Activated CD4-positive, alpha-beta memory T cell treated with anti-CD3 and anti-CD28 coated beads for 36 hours (primary cell): ENCODE data around the gene CD8B2. TPM values are rescaled to one million over a fixed set of nuclear protein-coding genes. Genes with fewer than 3 reads are reported as not detected.
"Not testable (repeated sequence)": the region's sequence is repeated elsewhere in the genome, so short reads cannot be mapped to it uniquely, and the experiment has no call there.

Source experiments
- CTCF ChIA-PET: fragments of 350-600 bp; sonication (Branson Sonifier 250); formaldehyde crosslinking; loops from one replicate; lab custom pipeline; 2021; ENCODE audit warnings: antibody characterized with exemption, inconsistent platforms; lab: Charles Lee
- POLR2A ChIA-PET: fragments of 350-600 bp; sonication (Branson Sonifier 250); formaldehyde crosslinking; loops from one replicate; lab custom pipeline; 2021; ENCODE audit warnings: antibody characterized with exemption; lab: Charles Lee
- DNase-seq: peaks from one replicate; pipeline ENCODE4 v3.0.0-alpha.2; 2020
- H3K27ac Mint-ChIP-seq: one replicate; pipeline ENCODE4 v1.8.0; 2021; ENCODE audit warnings: mixed read lengths
- H3K27me3 Mint-ChIP-seq: one replicate; pipeline ENCODE4 v1.8.0; 2021; ENCODE audit warnings: mixed read lengths
- H3K36me3 Mint-ChIP-seq: one replicate; pipeline ENCODE4 v1.8.0; 2021; ENCODE audit warnings: mixed read lengths
- H3K4me1 Mint-ChIP-seq: one replicate; pipeline ENCODE4 v1.8.0; 2021; ENCODE audit warnings: low read depth, mixed read lengths
- H3K4me3 Mint-ChIP-seq: one replicate; pipeline ENCODE4 v1.8.0; 2021; ENCODE audit warnings: mild to moderate bottlenecking, mixed read lengths
- H3K9me3 Mint-ChIP-seq: one replicate; pipeline ENCODE4 v1.8.0; 2021; ENCODE audit warnings: mixed read lengths
- intact Hi-C: fragments of 100-400 bp; cut with micrococcal nuclease; formaldehyde crosslinking; loops from one replicate; pipeline ENCODE4 v1.15.1; 2023
- total RNA-seq, 2 experiments: library from RNA; stranded (reverse); gene quantifications; one replicate each; pipeline ENCODE4 v1.2.3, GENCODE V29; 2021

CD8B2 gene
- total RNA-seq, 2 experiments from 2014 or later = 0.07 to 0.19 TPM

DNA sequence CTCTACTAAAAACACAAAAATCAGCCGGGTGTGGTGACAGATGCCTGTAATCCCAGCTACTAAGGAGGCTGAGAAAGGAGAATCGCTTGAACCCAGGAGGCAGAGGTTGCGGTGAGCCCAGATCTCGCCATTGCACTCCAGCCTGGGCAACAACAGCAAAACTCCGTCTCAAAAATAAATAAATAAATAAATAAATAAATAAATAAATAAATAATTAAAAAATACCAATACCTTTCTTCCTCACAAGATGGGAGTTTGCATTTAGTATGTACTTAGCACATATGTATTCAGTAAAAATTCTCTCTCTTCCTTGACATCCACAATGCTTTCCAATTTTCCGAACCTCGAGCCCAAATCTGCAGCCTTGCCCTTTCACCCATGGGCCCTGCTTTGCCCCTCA, 13.2 kb downstream of the CD8B2 start:
- CTCF ChIA-PET, DNase-seq, POLR2A ChIA-PET, H3K27me3 Mint-ChIP-seq, H3K36me3 Mint-ChIP-seq, H3K4me3 Mint-ChIP-seq, H3K9me3 Mint-ChIP-seq, H3K27ac Mint-ChIP-seq, H3K4me1 Mint-ChIP-seq, intact Hi-C loops: not testable (repeated sequence)

GRCh38 chr2:106502351-106502750, 15.2 kb downstream of the CD8B2 start:
- H3K4me1 Mint-ChIP-seq, POLR2A ChIA-PET, H3K36me3 Mint-ChIP-seq, DNase-seq, H3K27ac Mint-ChIP-seq, intact Hi-C loops, H3K27me3 Mint-ChIP-seq, H3K9me3 Mint-ChIP-seq, H3K4me3 Mint-ChIP-seq, CTCF ChIA-PET: not testable (repeated sequence)

- H3K27ac Mint-ChIP-seq, H3K9me3 Mint-ChIP-seq, H3K4me1 Mint-ChIP-seq, CTCF ChIA-PET, intact Hi-C loops, DNase-seq, POLR2A ChIA-PET, H3K36me3 Mint-ChIP-seq, H3K4me3 Mint-ChIP-seq, H3K27me3 Mint-ChIP-seq: not testable (repeated sequence)
These were observed 17.0 kb downstream of the CD8B2 start for GRCh38 chr2:106504192-106504591.

DNA sequence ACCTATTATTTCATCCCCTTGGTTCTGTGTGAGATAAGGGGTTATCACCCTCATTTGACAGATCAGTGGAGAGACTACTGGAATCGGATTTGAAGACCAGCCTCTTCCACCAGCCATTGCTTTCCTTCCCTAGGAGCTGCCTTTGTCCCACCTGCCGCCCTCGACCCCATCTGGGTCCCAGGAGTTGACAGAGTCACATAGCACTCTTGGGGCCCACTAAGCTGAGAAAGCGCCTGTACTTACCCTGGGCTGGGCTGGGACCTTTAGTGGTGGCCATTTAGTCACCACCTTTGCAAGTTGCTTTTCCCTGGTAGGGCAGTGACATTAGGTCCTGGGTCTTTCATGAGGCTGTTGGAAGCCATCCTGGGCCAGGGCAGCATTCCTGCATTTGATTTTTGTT, 17.6 kb downstream of the CD8B2 start:
- H3K4me3 Mint-ChIP-seq, CTCF ChIA-PET, H3K27me3 Mint-ChIP-seq, POLR2A ChIA-PET, H3K9me3 Mint-ChIP-seq, H3K4me1 Mint-ChIP-seq, H3K36me3 Mint-ChIP-seq, H3K27ac Mint-ChIP-seq, DNase-seq, intact Hi-C loops: not testable (repeated sequence)

DNA sequence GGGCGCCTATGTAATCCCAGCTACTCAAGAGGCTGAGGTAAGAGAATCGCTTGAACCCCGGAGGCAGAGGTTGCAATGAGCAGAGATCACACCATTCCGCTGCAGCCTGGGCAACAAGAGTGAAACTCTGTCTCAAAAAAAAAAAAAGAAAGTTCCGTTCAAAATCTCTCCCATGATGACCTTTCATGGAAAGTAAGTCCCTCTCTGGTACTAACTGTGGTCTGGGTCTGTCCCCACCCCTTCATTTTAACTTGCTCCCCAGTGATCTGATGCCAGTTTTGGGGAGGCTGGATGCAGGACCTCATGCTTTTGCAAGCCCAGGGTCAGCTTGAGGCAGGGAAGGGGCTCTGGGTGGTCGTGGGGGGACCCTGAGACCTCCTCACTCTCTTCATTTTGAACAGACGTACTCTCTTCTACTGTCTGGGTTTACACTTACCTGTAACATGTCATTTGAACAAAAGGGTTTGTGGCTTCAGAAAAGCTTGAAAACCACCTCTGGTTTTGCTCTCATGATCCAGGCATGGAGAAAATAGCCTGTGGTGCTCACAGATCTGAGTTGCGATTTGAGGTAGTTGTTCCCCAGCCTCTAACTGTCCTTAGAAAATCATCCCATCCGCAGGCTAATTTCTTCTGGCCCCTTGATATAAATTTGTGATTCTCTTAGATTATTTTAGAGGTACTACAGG, 19.0 kb downstream of the CD8B2 start:
- DNase-seq, CTCF ChIA-PET, H3K4me1 Mint-ChIP-seq, POLR2A ChIA-PET, H3K4me3 Mint-ChIP-seq, intact Hi-C loops, H3K27me3 Mint-ChIP-seq, H3K27ac Mint-ChIP-seq, H3K36me3 Mint-ChIP-seq, H3K9me3 Mint-ChIP-seq: not testable (repeated sequence)

- POLR2A ChIA-PET, intact Hi-C loops, CTCF ChIA-PET: not testable (repeated sequence)
These were observed 21.7 kb downstream of the CD8B2 start for GRCh38 chr2:106508660-106509373.

GRCh38 chr2:106509374-106509770, 22.2 kb downstream of the CD8B2 start:
- H3K27me3 Mint-ChIP-seq, H3K4me3 Mint-ChIP-seq, CTCF ChIA-PET, DNase-seq, H3K9me3 Mint-ChIP-seq, intact Hi-C loops, POLR2A ChIA-PET, H3K27ac Mint-ChIP-seq, H3K36me3 Mint-ChIP-seq: not testable (repeated sequence)
- peaks cover 17% of the 10 kb centered on the region for H3K4me1 Mint-ChIP-seq

More at GRCh38 chr2:106508660-106509373, 21.7 kb downstream of the CD8B2 start:
- H3K27me3 Mint-ChIP-seq, H3K4me3 Mint-ChIP-seq, H3K36me3 Mint-ChIP-seq, H3K27ac Mint-ChIP-seq, H3K9me3 Mint-ChIP-seq, DNase-seq: not testable (repeated sequence)
- peaks cover 17% of the 10 kb centered on the region for H3K4me1 Mint-ChIP-seq

DNA sequence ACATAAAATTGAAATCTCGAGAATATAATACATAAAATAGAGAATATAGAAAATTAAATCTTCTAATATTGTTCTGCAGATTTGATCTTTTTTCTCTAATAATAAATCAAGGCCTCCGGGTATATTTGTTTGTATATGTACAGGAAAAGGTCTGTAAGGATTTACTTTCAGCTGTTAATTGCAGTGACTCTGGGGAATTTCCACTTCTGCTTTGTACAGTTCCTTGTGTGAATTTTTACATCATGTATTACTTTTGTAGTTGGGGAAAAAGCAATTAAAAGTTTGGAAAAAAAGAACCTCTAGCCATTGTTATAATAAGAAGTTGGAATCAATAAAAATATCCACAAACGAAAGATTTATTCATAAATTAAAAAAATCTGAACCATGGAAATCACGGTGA, 23.6 kb downstream of the CD8B2 start:
- H3K36me3 Mint-ChIP-seq, H3K4me3 Mint-ChIP-seq, H3K27me3 Mint-ChIP-seq, H3K9me3 Mint-ChIP-seq, CTCF ChIA-PET, DNase-seq, H3K27ac Mint-ChIP-seq, intact Hi-C loops: not testable (repeated sequence)
- peaks cover 23% of the 10 kb centered on the region for H3K4me1 Mint-ChIP-seq
- POLR2A ChIA-PET = interaction anchor here (0.6 kb wide), 1 partner anchor 698 kb away, joined by 3 read pairs; no protein-coding TSS in a partner anchor

GRCh38 chr2:106511476-106511901, 24.3 kb downstream of the CD8B2 start:
- not testable (repeated sequence) for H3K27me3 Mint-ChIP-seq, H3K4me3 Mint-ChIP-seq
- DNase-seq = peak; percentile 78

DNA sequence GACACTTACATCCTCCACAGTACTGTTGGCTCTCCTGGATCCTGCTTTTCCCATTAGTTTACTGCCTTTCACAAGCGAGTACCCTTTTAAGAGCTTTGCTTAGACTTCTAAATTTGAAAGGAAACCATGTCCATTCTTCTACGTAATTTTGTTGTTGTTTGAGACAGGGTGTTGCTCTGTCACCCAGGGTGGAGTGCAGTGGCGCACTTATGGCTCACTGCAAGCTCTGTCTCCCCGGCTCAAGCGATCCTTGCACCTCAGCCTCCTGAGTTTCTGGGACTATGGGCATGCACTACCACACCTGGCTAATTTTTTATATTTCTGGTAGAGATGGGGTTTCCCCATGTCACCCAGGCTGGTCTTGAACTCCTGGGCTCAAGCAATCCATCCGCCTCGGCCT, 24.8 kb downstream of the CD8B2 start:
- H3K4me1 Mint-ChIP-seq = peaks cover 20% of the 10 kb centered on the region
- H3K27me3 Mint-ChIP-seq, H3K9me3 Mint-ChIP-seq, DNase-seq, H3K4me3 Mint-ChIP-seq, POLR2A ChIA-PET, CTCF ChIA-PET, H3K36me3 Mint-ChIP-seq, intact Hi-C loops: not testable (repeated sequence)
- H3K27ac Mint-ChIP-seq = peak overlapping the region; percentile 11

More at GRCh38 chr2:106511476-106511901, 24.3 kb downstream of the CD8B2 start:
- Mint-ChIP-seq H3K4me1 (peaks cover 22% of the 10 kb centered on the region), H3K27ac (peak overlapping the region; percentile 11)
- H3K9me3 Mint-ChIP-seq, CTCF ChIA-PET, POLR2A ChIA-PET, H3K36me3 Mint-ChIP-seq, intact Hi-C loops: not testable (repeated sequence)

DNA sequence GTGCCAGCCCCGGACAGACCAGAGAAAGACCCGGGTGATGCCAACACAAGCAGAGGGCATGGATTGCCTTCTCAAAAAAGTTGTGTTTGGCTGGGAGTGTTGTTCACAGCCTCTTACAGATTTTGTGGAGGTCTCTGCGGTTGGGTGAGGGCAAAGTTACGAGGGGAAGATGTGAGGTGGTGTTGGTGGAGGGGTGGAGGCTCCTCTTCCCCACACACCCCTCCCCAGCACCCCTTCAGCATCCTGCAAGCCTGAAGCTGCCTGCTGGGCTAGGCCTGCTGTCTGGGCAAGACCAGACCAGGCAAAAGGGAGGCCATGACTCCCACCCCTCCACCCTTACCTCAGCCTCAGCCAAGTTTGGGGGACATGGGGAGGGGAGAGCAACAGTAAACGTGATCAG, 26.2 kb downstream of the CD8B2 start:
- POLR2A ChIA-PET, H3K36me3 Mint-ChIP-seq, H3K4me3 Mint-ChIP-seq, H3K27me3 Mint-ChIP-seq, H3K27ac Mint-ChIP-seq, DNase-seq, H3K9me3 Mint-ChIP-seq, intact Hi-C loops, CTCF ChIA-PET: not testable (repeated sequence)
- peaks cover 20% of the 10 kb centered on the region for H3K4me1 Mint-ChIP-seq

GRCh38 chr2:106514827-106515226, 27.7 kb downstream of the CD8B2 start:
- CTCF ChIA-PET, H3K4me3 Mint-ChIP-seq, H3K27me3 Mint-ChIP-seq, H3K36me3 Mint-ChIP-seq, intact Hi-C loops, H3K9me3 Mint-ChIP-seq: not testable (repeated sequence)
- POLR2A ChIA-PET = interaction anchor here (1.5 kb wide), 1 partner anchor 8 kb away, joined by 3 read pairs; no protein-coding TSS in a partner anchor
- Mint-ChIP-seq H3K4me1 (peaks cover 20% of the 10 kb centered on the region), H3K27ac (peak overlapping the region; percentile 56)
- peak; percentile 22 for DNase-seq
